SK-N-MC (cell line): ENCODE measurements around the gene CAPN8.

ENCODE experiments used
- EZH2 ChIP-seq: fragments of 200-600 bp; sonication (generic); IDR thresholded peaks from one replicate; pipeline ENCODE4 v1.6.1; 2017; ENCODE audit warnings: antibody characterized with exemption
- FOXP2 ChIP-seq: optimal IDR thresholded peaks from 2 replicates; pipeline ENCODE3; 2011; ENCODE audit warnings: mild to moderate bottlenecking, moderate library complexity; ENCODE audit not compliant: insufficient read depth; ENCODE audit errors: extremely low read length, control extremely low read depth
- POLR2AphosphoS5 ChIP-seq: IDR thresholded peaks from 2 replicates; pipeline ENCODE4 v1.6.1; 2012; ENCODE audit warnings: mild to moderate bottlenecking, low read depth, low read length, borderline replicate concordance

DNA sequence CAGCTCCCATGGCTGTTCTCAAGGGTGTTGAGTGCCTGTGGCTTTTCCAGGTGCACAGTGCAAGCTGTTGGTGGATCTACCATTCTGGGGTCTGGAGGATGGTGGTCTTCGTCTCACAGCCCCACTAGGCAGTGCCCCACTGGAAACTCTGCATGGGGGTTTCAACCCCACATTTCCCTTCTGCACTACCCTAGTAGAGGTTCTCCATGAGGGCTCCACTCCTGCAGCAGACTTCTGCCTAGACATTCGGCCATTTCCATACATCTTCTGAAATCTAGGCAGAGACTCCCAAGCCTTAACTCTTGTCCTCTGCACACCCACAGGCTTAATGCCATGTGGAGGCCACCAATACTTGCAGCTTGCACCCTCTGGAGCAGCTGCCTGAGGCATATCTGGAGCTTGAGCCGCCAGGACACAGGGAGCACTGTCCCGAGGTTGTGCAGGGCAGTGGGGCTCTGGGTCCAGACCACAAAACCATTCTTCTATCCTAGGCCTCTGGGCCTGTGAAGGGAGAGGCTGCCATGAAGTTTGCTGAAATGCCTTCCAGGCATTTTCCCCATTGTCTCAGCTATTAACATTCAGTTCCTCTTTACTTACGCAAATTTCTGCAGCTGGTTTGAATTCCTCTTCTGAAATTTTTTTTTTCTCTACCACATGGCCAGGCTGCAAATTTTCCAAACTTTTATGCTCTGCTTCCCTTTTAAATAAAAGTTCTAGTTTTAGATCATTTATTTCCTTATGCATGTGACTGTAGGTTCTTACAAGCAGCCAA, 8.8 kb upstream of the CAPN8 start:
- TF ChIP-seq POLR2AphosphoS5 (no peak), EZH2 (no peak), FOXP2 (no peak)
